Caco-2 (cell line): ENCODE results near the gene PIGQ. TPM values are rescaled to one million over a fixed set of nuclear protein-coding genes. Genes with fewer than 3 reads are reported as not detected.

ENCODE experiments used
- BruUV-seq: library from RNA; stranded (reverse); fragments of 400-500 nt; replicated peaks from 2 replicates; lab custom pipeline; 2021; lab: Mats Ljungman, UMichigan
- CTCF ChIA-PET: fragments of 300-600 bp; sonication (Branson Sonifier 250); formaldehyde crosslinking; loops from one replicate; lab custom pipeline; 2022; ENCODE audit warnings: antibody characterized with exemption; lab: Charles Lee
- POLR2A ChIA-PET: fragments of 300-600 bp; sonication (Branson Sonifier 250); formaldehyde crosslinking; loops from one replicate; lab custom pipeline; 2022; ENCODE audit warnings: antibody characterized with exemption; lab: Charles Lee
- DNase-seq, 2 experiments: peaks; one replicate each; pipeline versions ENCODE4 v3.0.0 to v3.0.0-alpha.2; 2020 to 2022
- H3K27me3 ChIP-seq: replicated peaks from 2 replicates; pipeline ENCODE4 v1.6.0; 2011; ENCODE audit warnings: low read length; ENCODE audit not compliant: control insufficient read depth, insufficient read depth
- H3K36me3 ChIP-seq: 2 replicates; pipeline ENCODE4 v1.5.1; 2011; ENCODE audit warnings: low read length; ENCODE audit not compliant: control insufficient read depth, insufficient read depth
- H3K4me1 ChIP-seq: fragments of 250-450 bp; sonication (Bioruptor Pico); 2 replicates; pipeline ENCODE4 v1.5.1; 2020; ENCODE audit warnings: mild to moderate bottlenecking
- H3K4me3 ChIP-seq: 2 replicates; pipeline ENCODE4 v1.5.1; 2011; ENCODE audit warnings: low read depth, mild to moderate bottlenecking, control low read depth, low read length
- H3K9me3 ChIP-seq: fragments of 250-450 bp; sonication (Bioruptor Pico); 2 replicates; pipeline ENCODE4 v1.5.1; 2020; ENCODE audit warnings: mild to moderate bottlenecking, moderate library complexity
- H3K27ac Mint-ChIP-seq: one replicate; pipeline ENCODE4 v1.8.0; 2022; ENCODE audit warnings: mixed read lengths; ENCODE audit not compliant: unreplicated experiment
- H3K27me3 Mint-ChIP-seq: one replicate; pipeline ENCODE4 v1.8.0; 2022; ENCODE audit warnings: mixed read lengths; ENCODE audit not compliant: insufficient read depth, unreplicated experiment
- H3K36me3 Mint-ChIP-seq: one replicate; pipeline ENCODE4 v1.8.0; 2022; ENCODE audit warnings: mild to moderate bottlenecking, mixed read lengths; ENCODE audit not compliant: insufficient read depth, unreplicated experiment
- H3K4me1 Mint-ChIP-seq: one replicate; pipeline ENCODE4 v1.8.0; 2022; ENCODE audit warnings: low read depth, mixed read lengths; ENCODE audit not compliant: unreplicated experiment
- H3K4me3 Mint-ChIP-seq: one replicate; pipeline ENCODE4 v1.8.0; 2022; ENCODE audit warnings: mild to moderate bottlenecking, moderate library complexity, mixed read lengths; ENCODE audit not compliant: unreplicated experiment
- H3K9me3 Mint-ChIP-seq: one replicate; pipeline ENCODE4 v1.8.0; 2022; ENCODE audit warnings: mixed read lengths; ENCODE audit not compliant: unreplicated experiment
- CTCF ChIP-seq, 2 experiments: fragments of 200-600 bp in 1 of 2; IDR thresholded peaks; 1 replicate in 1 of 2; 2 replicates in 1 of 2; pipeline versions ENCODE4 v1.5.1 to v1.8.0; 2011 to 2022; ENCODE audit warnings: antibody characterized with exemption in 1 of 2, control low read depth in 1 of 2, inconsistent platforms in 1 of 2, low read depth in 1 of 2, low read length in 1 of 2, mild to moderate bottlenecking in 1 of 2, moderate library complexity in 1 of 2; ENCODE audit not compliant: insufficient read depth in 1 of 2, severe bottlenecking in 1 of 2, unreplicated experiment in 1 of 2
- intact Hi-C: fragments of 100-400 bp; cut with micrococcal nuclease; formaldehyde crosslinking; loops from one replicate; pipeline ENCODE4 v1.10.0; 2022; ENCODE audit not compliant: unreplicated experiment
- microRNA-seq: library from miRNA; unstranded; fragments of <30 nt; microRNA quantifications from one replicate; pipeline ENCODE4 v1.2.0, GENCODE V29; 2022
- total RNA-seq: library from RNA; stranded (reverse); gene quantifications from 2 replicates; pipeline ENCODE4 v1.2.3, GENCODE V29; 2022

The PIGQ gene
- total RNA-seq, 1 experiment from 2014 or later: 45.8 TPM

- Mint-ChIP-seq H3K4me3 (no peak overlapping the region), H3K27me3 (no peaks in the 10 kb centered on the region), H3K36me3 (peaks cover 32% of the 10 kb centered on the region), H3K4me1 (no peaks in the 10 kb centered on the region), H3K27ac (no peak overlapping the region), H3K9me3 (no peaks in the 10 kb centered on the region)
- intact Hi-C loops: no loop called here
- CTCF ChIA-PET: no interaction called here
- H3K9me3 ChIP-seq: no peaks in the 10 kb centered on the region
- no peak for TF ChIP-seq CTCF (IDR thresholded peaks at IDR 0.05; ENCODE audit: insufficient read depth in 1 of 2, low read depth in 1 of 2, low read length in 1 of 2, severe bottlenecking in 1 of 2, unreplicated experiment in 1 of 2)
- H3K36me3 ChIP-seq: no peaks in the 10 kb centered on the region
- peaks cover 10% of the 10 kb centered on the region for H3K4me1 ChIP-seq
- H3K4me3 ChIP-seq: no peak overlapping the region
- BruUV-seq: no TSS peak
- no peaks in the 10 kb centered on the region for H3K27me3 ChIP-seq
- DNase-seq: no peak
- POLR2A ChIA-PET: interaction anchor here (0.5 kb wide), 1 partner anchor 76 kb away, joined by 3 read pairs; no protein-coding TSS in a partner anchor
Measured at GRCh38 chr16:633336-634050, 63.7 kb downstream of the PIGQ start.

Small RNAs within 50 kb of the gene (microRNA-seq; reads per million reads assigned to microRNA genes)
- gene MIR3176 (43.5 reads per million, percentile 65 among the genes with 10 or more reads in this experiment), gene MIR5587 (1.9 reads per million, percentile 5 among the genes with 10 or more reads in this experiment)

Other genes starting within 250 kb of the PIGQ start
- gene AXIN1, start 217.2 kb upstream of the PIGQ start, total RNA-seq: 29.7 and 34.5 TPM in 2 replicates
- gene MRPL28, start 199.4 kb upstream of the PIGQ start, total RNA-seq: 82.4 and 91.2 TPM in 2 replicates
- gene PGAP6, start 188.0 kb upstream of the PIGQ start, total RNA-seq: 85.5 and 87.1 TPM in 2 replicates
- gene NME4, start 172.8 kb upstream of the PIGQ start, total RNA-seq: 140 and 150 TPM in 2 replicates
- gene DECR2, start 168.1 kb upstream of the PIGQ start, total RNA-seq: 50.2 and 52.6 TPM in 2 replicates
- 31.3 and 35.8 TPM in 2 replicates for gene RAB11FIP3, start 144.3 kb upstream of the PIGQ start, total RNA-seq
- gene CAPN15, start 42.3 kb upstream of the PIGQ start, total RNA-seq: 85.3 and 87.9 TPM in 2 replicates
- 0.14 TPM in 1 of 2 replicates, not detected in the other for gene PRR35, start 9.6 kb upstream of the PIGQ start, total RNA-seq
- not detected in 2 replicates for gene NHLRC4, start 3.0 kb upstream of the PIGQ start, total RNA-seq
- gene RAB40C, start 20.1 kb downstream of the PIGQ start, total RNA-seq: 18.7 and 19.1 TPM in 2 replicates
- 0.39 and 0.54 TPM in 2 replicates for gene WFIKKN1, start 61.0 kb downstream of the PIGQ start, total RNA-seq
- gene METTL26, start 66.3 kb downstream of the PIGQ start, total RNA-seq: 67.1 and 67.4 TPM in 2 replicates
- 33.0 and 40.7 TPM in 2 replicates for gene MCRIP2, start 71.9 kb downstream of the PIGQ start, total RNA-seq
- 57.8 and 60.9 TPM in 2 replicates for gene WDR90, start 79.4 kb downstream of the PIGQ start, total RNA-seq
- gene RHOT2, start 98.2 kb downstream of the PIGQ start, total RNA-seq: 96.7 and 106 TPM in 2 replicates
- gene RHBDL1, start 105.7 kb downstream of the PIGQ start, total RNA-seq: 2.9 and 3.2 TPM in 2 replicates
- 77.8 and 86.6 TPM in 2 replicates for gene STUB1, start 110.4 kb downstream of the PIGQ start, total RNA-seq
- gene JMJD8, start 114.4 kb downstream of the PIGQ start, total RNA-seq: 46.7 and 52.4 TPM in 2 replicates
- 10.8 and 11.7 TPM in 2 replicates for gene WDR24, start 120.4 kb downstream of the PIGQ start, total RNA-seq
- gene FBXL16, start 135.8 kb downstream of the PIGQ start, total RNA-seq: 5.9 and 10.5 TPM in 2 replicates
- 20.0 and 23.4 TPM in 2 replicates for gene METRN, start 145.2 kb downstream of the PIGQ start, total RNA-seq
- 39.7 and 42.6 TPM in 2 replicates for gene ANTKMT, start 151.2 kb downstream of the PIGQ start, total RNA-seq
- gene CCDC78, start 156.5 kb downstream of the PIGQ start, total RNA-seq: 3.5 and 4.6 TPM in 2 replicates
- 6.8 and 9.7 TPM in 2 replicates for gene HAGHL, start 157.1 kb downstream of the PIGQ start, total RNA-seq
- gene CIAO3, start 171.0 kb downstream of the PIGQ start, total RNA-seq: 42.9 and 44.5 TPM in 2 replicates
- 0.36 and 0.39 TPM in 2 replicates for gene MSLN, start 190.8 kb downstream of the PIGQ start, total RNA-seq
- 42.2 and 44.0 TPM in 2 replicates for gene RPUSD1, start 218.4 kb downstream of the PIGQ start, total RNA-seq
- 97.6 and 102 TPM in 2 replicates for gene CHTF18, start 218.7 kb downstream of the PIGQ start, total RNA-seq
- gene GNG13, start 230.8 kb downstream of the PIGQ start, total RNA-seq: not detected in 2 replicates